Measurements from ENCODE around the gene UBE3B.

The UBE3B gene

DNA sequence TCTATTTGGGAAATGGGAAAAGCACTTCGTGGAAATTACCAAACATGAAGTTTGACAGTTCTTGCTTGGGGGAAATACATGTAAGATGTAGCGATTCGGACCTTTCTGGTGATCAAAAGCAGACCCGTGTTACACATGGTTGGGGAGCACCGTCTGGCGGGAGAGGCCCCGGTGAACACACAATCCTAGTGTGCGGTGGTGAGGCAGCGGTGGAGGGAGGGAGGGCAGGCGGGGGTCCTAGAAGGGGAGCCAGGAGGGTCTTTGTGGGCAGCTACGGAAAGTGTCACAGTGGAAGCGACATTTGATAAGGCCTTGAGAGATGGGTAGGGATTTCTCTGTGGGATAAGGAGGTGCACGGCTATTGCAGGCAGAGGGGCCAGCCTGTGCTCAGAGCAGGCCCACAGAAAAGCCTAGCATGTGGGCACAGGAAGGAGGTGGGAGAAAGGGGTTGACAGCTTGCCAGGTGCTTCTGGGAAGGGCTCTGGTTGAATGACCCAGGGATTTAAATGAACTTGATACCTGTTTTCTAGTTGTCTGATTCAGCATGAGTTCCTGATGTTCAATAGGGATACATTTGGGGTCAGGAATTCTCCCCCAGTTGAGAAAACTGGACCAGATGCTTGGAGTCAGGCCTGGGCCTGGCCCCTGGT, 103.4 kb downstream of the UBE3B start:
- DNase-seq = no peak

DNA sequence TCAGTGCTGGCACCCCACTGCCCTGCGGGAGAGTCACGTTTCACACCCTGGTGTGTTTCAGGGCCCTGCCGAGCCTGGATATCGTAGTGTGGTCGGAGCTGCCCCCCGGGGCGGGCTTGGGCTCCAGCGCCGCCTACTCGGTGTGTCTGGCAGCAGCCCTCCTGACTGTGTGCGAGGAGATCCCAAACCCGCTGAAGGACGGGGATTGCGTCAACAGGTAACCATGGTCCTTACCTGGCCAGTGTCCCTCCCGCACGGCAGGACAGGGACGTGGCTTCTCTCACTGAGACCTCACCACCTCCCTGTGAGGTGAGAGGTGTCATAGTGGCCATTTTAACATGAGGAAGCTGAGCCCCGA, 103.9 kb downstream of the UBE3B start:
- no peak for DNase-seq

DNA sequence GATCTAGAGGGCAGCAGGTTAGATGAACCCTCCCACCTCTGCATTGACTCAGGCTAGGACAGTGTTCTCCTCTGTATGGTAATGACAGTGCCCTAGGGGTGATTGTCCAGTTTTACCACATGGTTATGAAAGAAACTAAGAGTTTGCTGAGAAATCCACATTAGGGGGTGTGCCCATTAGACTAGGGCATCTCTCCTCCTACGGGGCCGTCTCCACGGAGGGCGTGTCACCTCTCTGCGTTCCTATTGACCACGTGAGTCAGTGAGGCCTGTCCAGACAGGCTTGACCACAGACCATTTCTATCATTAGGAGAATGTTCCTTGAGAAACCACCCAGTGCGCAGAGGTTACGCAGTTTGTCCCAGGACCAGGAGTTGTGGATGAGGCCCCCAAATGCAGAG, 104.4 kb downstream of the UBE3B start:
- DNase-seq = no peak

DNA sequence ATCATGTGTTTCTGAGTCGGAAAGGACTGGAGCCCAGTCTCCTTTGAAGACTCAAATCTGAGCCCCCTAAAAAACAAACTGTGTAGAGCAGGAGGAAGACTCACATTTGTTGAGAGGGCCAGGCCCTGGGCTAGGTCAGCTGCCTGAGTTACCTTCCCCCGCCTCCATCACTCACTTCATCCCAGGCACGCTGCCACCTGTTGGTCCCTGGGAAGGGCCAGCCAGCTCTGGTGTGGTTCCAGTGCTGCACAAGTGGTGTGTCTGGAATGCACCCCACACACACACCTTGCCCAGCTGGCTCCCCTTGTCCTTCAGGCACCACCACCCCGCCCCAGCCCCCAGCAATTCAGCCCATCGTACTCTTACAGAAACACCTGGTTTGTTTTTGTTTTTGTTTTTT, 105.2 kb downstream of the UBE3B start:
- DNase-seq = no peak

DNA sequence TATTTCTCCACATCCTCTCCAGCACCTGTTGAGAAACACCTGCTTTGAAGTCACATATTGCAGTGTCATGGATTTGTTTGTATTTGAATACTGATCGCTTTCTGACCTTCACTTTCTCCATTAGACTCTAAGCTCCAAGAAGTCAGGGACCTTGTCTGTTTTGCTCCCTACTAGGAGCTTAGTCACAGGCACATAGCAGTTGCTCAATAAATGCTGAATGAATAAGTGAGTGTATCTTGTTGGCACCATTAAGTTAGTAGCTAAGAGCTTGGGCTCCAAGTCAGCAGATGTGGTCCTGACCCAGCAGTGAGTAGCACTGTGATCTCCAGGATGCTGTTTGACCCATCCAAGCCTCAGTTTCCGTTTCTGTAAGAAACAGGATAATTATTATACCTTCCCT, 106.3 kb downstream of the UBE3B start:
- DNase-seq = no peak

Data from AML-193 (cell line).